HepG2 (cell line): ENCODE results near the gene ASB3.

Experiments
- EZH2 ChIP-seq: conservative IDR thresholded peaks from 2 replicates; pipeline ENCODE4 v1.6.1; 2012; ENCODE audit warnings: mild to moderate bottlenecking, low read depth, low read length, moderate library complexity
- HNRNPH1 ChIP-seq: fragments of 200-400 bp; formaldehyde crosslinking; optimal IDR thresholded peaks from 2 replicates; pipeline ENCODE3; 2017; ENCODE audit warnings: mild to moderate bottlenecking, low read depth, low read length
- KLF6 ChIP-seq: IDR thresholded peaks from 2 replicates; pipeline ENCODE4 v1.8.0; 2016; ENCODE audit warnings: missing biosample characterization, missing genetic modification reagents
- NFE2L1 ChIP-seq: sonication (generic); formaldehyde crosslinking; IDR thresholded peaks from 2 replicates; pipeline ENCODE4 v1.4.0; 2020; ENCODE audit warnings: missing genetic modification reagents, mild to moderate bottlenecking, borderline replicate concordance
- PBX2 ChIP-seq: IDR thresholded peaks from 2 replicates; pipeline ENCODE4 v1.6.1; 2016; ENCODE audit warnings: control low read depth
- POLR2AphosphoS5 ChIP-seq: IDR thresholded peaks from 2 replicates; pipeline ENCODE4 v1.6.1; 2012; ENCODE audit warnings: low read depth, low read length
- PRMT3 ChIP-seq: sonication (generic); formaldehyde crosslinking; IDR thresholded peaks from 2 replicates; pipeline ENCODE4 v1.8.1; 2022; ENCODE audit warnings: low read depth, mild to moderate bottlenecking, moderate library complexity, missing genetic modification reagents, borderline replicate concordance
- RNF2 ChIP-seq: fragments of 450-650 bp; conservative IDR thresholded peaks from 2 replicates; pipeline ENCODE4 v1.6.1; 2016; ENCODE audit warnings: low read depth
- TBP ChIP-seq: sonication (generic); formaldehyde crosslinking; IDR thresholded peaks from 2 replicates; pipeline ENCODE4 v1.5.0; 2020; ENCODE audit warnings: missing genetic modification reagents
- ZFP37 ChIP-seq: sonication (generic); formaldehyde crosslinking; IDR thresholded peaks from 2 replicates; pipeline ENCODE4 v1.4.0; 2020; ENCODE audit warnings: missing genetic modification reagents, borderline replicate concordance
- ZNF577 ChIP-seq: sonication (generic); formaldehyde crosslinking; IDR thresholded peaks from 2 replicates; pipeline ENCODE4 v1.4.0; 2020; ENCODE audit warnings: mild to moderate bottlenecking, low read depth, missing genetic modification reagents, borderline replicate concordance
- ZNF780A ChIP-seq: sonication (generic); formaldehyde crosslinking; IDR thresholded peaks from 2 replicates; pipeline ENCODE4 v1.8.0; 2022; ENCODE audit warnings: mild to moderate bottlenecking, missing genetic modification reagents, moderate library complexity
- TF ChIP-seq, protein P1 (sequence below): sonication (generic); formaldehyde crosslinking; IDR thresholded peaks from 2 replicates; pipeline ENCODE4 v1.5.1; 2020; ENCODE audit warnings: missing genetic modification reagents, mild to moderate bottlenecking, borderline replicate concordance

DNA sequence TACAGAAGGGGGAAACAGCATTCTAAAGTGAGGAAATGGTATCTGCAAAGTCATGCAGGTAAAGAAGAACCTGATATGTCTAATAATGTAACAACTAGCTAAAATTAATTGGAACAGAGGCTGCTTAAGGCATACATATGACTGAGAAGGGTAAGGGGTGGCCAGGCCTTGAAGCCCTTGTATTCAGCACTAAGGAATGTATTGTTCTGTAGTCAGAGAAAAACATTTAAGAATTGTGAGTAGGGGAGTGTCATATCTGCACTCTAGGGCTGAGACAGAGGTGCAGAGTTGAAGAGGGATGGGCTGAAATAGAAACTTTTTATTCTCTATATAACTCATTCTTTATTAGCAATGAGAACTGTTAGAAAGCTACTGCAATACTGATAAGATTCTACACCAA, 164.6 kb downstream of the ASB3 start:
- TF ChIP-seq RNF2 (no peak), PRMT3 (no peak), NFE2L1 (CRISPR knock-in tag) (no peak), TBP (CRISPR knock-in tag) (no peak), PBX2 (CRISPR knock-in tag) (no peak), ZNF780A (CRISPR knock-in tag) (no peak), KLF6 (CRISPR knock-in tag) (no peak), HNRNPH1 (no peak), EZH2 (no peak), ZNF577 (no peak), ZFP37 (CRISPR knock-in tag) (no peak), POLR2AphosphoS5 (no peak)
- TF ChIP-seq, protein P1, sequence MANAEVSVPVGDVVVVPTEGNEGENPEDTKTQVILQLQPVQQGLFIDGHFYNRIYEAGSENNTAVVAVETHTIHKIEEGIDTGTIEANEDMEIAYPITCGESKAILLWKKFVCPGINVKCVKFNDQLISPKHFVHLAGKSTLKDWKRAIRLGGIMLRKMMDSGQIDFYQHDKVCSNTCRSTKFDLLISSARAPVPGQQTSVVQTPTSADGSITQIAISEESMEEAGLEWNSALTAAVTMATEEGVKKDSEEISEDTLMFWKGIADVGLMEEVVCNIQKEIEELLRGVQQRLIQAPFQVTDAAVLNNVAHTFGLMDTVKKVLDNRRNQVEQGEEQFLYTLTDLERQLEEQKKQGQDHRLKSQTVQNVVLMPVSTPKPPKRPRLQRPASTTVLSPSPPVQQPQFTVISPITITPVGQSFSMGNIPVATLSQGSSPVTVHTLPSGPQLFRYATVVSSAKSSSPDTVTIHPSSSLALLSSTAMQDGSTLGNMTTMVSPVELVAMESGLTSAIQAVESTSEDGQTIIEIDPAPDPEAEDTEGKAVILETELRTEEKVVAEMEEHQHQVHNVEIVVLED (CRISPR knock-in tag) = no peak
